Thyroid gland (tissue), 4 donors: Measurements from ENCODE around the gene OGFR.

Experiments used
- POLR2A ChIP-seq, 2 donors: fragments of 450-650 bp; IDR thresholded peaks; one replicate each; pipeline ENCODE4 v1.6.1; 2017; ENCODE audit warnings: antibody characterized with exemption in 2 of 2, mild to moderate bottlenecking in 2 of 2, moderate library complexity in 1 of 2
- TF ChIP-seq, protein P1 (sequence below), 6 experiments: fragments of 200-600 bp in 3 of 6; fragments of 450-650 bp in 3 of 6; sonication (generic) in 3 of 6; IDR thresholded peaks; one replicate each; pipeline ENCODE4 v1.5.1; 2016 to 2019; ENCODE audit warnings: antibody characterized with exemption in 6 of 6, mild to moderate bottlenecking in 2 of 6, inconsistent platforms in 1 of 6, moderate library complexity in 1 of 6

DNA sequence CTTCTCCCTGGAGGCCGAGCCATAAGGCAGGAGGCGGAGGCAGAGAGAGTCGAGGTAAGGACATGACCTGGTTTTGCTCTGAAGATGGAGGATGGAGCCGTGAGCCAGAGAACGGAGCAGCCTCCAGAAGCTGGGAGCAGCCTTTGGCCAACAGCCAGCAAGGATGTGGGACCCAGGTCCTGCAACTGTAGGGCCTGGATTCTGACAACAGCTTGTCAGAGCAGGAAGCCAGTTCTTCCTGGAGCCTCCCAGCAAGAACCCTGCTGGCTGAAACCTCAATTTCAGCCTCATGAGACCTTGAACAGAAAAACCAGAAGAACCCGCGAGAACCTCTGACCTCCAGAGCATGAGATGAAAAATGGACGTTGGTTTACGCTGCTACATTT is 21.7 kb upstream of the OGFR start:
- TF ChIP-seq, protein P1, sequence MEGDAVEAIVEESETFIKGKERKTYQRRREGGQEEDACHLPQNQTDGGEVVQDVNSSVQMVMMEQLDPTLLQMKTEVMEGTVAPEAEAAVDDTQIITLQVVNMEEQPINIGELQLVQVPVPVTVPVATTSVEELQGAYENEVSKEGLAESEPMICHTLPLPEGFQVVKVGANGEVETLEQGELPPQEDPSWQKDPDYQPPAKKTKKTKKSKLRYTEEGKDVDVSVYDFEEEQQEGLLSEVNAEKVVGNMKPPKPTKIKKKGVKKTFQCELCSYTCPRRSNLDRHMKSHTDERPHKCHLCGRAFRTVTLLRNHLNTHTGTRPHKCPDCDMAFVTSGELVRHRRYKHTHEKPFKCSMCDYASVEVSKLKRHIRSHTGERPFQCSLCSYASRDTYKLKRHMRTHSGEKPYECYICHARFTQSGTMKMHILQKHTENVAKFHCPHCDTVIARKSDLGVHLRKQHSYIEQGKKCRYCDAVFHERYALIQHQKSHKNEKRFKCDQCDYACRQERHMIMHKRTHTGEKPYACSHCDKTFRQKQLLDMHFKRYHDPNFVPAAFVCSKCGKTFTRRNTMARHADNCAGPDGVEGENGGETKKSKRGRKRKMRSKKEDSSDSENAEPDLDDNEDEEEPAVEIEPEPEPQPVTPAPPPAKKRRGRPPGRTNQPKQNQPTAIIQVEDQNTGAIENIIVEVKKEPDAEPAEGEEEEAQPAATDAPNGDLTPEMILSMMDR (IDR thresholded peaks at IDR 0.05), result no peak
- TF ChIP-seq POLR2A (IDR thresholded peaks at IDR 0.05), result no peak
